Left colon (tissue), 2 donors: ENCODE measurements around the gene TRAF3IP1. TPM values are rescaled to one million over a fixed set of nuclear protein-coding genes. Genes with fewer than 3 reads are reported as not detected.
A peak's percentile ranks its signal among the peaks of the same experiment; 100 is the strongest.

ENCODE experiments used
- ATAC-seq: fragments of 200-7000 bp; cut with Tn5 transposase; one replicate; pipeline ENCODE4 v1.9.1; 2020; ENCODE audit warnings: mild to moderate bottlenecking, moderate library complexity
- DNase-seq, 2 donors: peaks; one replicate each; pipeline ENCODE4 v3.0.0-alpha.2; 2020
- intact Hi-C, 2 donors: fragments of 100-400 bp; cut with DNase I in 1 of 2; cut with micrococcal nuclease in 1 of 2; formaldehyde crosslinking; loops; one replicate each; pipeline versions ENCODE4 v1.11.2 to v1.14.0; 2022; cut with DNase I, micrococcal nuclease
- total RNA-seq, 2 donors: library from RNA; stranded (reverse); fragmentation: NEBNext Ultra II Directional; extraction: Animal tissue kit (Norgen Biotek cat#: 25700); gene quantifications; one replicate each; pipeline ENCODE4 v1.2.1, GENCODE V29; 2021
- donor health status: DM: no; HTN: no; CAD: no.
- donor health status: DM: yes; HTN: yes; CAD: no.

TRAF3IP1 gene
- total RNA-seq, 2 donors from 2014 or later = 18.0 to 23.3 TPM

- intact Hi-C loops = no loop called here
- no peak for ATAC-seq
- peak in 1 of 2 donors; percentile 35 for DNase-seq
Measured at GRCh38 chr2:238286987-238287736, 33.2 kb upstream of the TRAF3IP1 start.

- peak; percentile 24 for ATAC-seq
- peak; percentile 70 to 77 for DNase-seq
- intact Hi-C loops = no loop called here
Measured at GRCh38 chr2:238287737-238288649, 32.3 kb upstream of the TRAF3IP1 start, which contains the start of gene PER2. Gene PER2 (minus strand): TSS chr2:238288610. CDS start chr2:238277936, 10,674 bp downstream.

- ATAC-seq = peak; percentile 66
- peak; percentile 97 to 99 for DNase-seq
- intact Hi-C loops = no loop called here
Measured at GRCh38 chr2:238288650-238289573, 31.4 kb upstream of the TRAF3IP1 start.

GRCh38 chr2:238289574-238289973, 30.7 kb upstream of the TRAF3IP1 start:
- peak; percentile 30 to 40 for DNase-seq
- intact Hi-C loops = no loop called here
- ATAC-seq = no peak

- peak; percentile 87 to 95 for DNase-seq
- ATAC-seq = peak; percentile 51
- intact Hi-C loops = no loop called here
Measured at GRCh38 chr2:238290091-238290509, 30.2 kb upstream of the TRAF3IP1 start.

GRCh38 chr2:238290715-238291549, 29.4 kb upstream of the TRAF3IP1 start:
- DNase-seq (peak; percentile 43 to 73), ATAC-seq (no peak)
- intact Hi-C loops = no loop called here

- intact Hi-C loops = no loop called here
- DNase-seq (peak in 1 of 2 donors; percentile 29), ATAC-seq (no peak)
Measured at GRCh38 chr2:238291550-238292281, 28.6 kb upstream of the TRAF3IP1 start.

- no peak for ATAC-seq
- peak in 1 of 2 donors; percentile 25 for DNase-seq
- intact Hi-C loops = no loop called here
Measured at GRCh38 chr2:238294046-238294392, 26.3 kb upstream of the TRAF3IP1 start.

- ATAC-seq (peak; percentile 73), DNase-seq (peak; percentile 73 to 74)
- intact Hi-C loops = no loop called here
Measured at GRCh38 chr2:238294393-238295143, 25.8 kb upstream of the TRAF3IP1 start.

GRCh38 chr2:238295144-238296112, 24.9 kb upstream of the TRAF3IP1 start:
- peak in 1 of 2 donors; percentile 22 for DNase-seq
- no peak for ATAC-seq

GRCh38 chr2:238296638-238297457, 23.5 kb upstream of the TRAF3IP1 start:
- DNase-seq = peak in 1 of 2 donors; percentile 23
- intact Hi-C loops = no loop called here
- ATAC-seq = no peak

More at GRCh38 chr2:238295144-238296112, 24.9 kb upstream of the TRAF3IP1 start:
- intact Hi-C loops = no loop called here

- DNase-seq = peak; percentile 40 to 53
- intact Hi-C loops = no loop called here
- ATAC-seq = peak; percentile 89
Measured at GRCh38 chr2:238299803-238300202, 20.5 kb upstream of the TRAF3IP1 start.

GRCh38 chr2:238302087-238302486, 18.2 kb upstream of the TRAF3IP1 start:
- ATAC-seq (no peak), DNase-seq (no peak)
- intact Hi-C loops = no loop called here

GRCh38 chr2:238302751-238303150, 17.6 kb upstream of the TRAF3IP1 start:
- intact Hi-C loops = no loop called here
- peak in 1 of 2 donors; percentile 22 for DNase-seq
- no peak for ATAC-seq
